GM21381 (cell line): Measurements from ENCODE around the gene HLCS.
"Not testable (repeated sequence)": the region's sequence is repeated elsewhere in the genome, so short reads cannot be mapped to it uniquely, and the experiment has no call there.

ENCODE experiments used
- ATAC-seq: cut with Tn5 transposase; IDR thresholded peaks from one replicate; pipeline ENCODE4 v1.9.1; 2021; ENCODE audit warnings: mild to moderate bottlenecking, moderate library complexity; ENCODE audit not compliant: unreplicated experiment

The HLCS gene

DNA sequence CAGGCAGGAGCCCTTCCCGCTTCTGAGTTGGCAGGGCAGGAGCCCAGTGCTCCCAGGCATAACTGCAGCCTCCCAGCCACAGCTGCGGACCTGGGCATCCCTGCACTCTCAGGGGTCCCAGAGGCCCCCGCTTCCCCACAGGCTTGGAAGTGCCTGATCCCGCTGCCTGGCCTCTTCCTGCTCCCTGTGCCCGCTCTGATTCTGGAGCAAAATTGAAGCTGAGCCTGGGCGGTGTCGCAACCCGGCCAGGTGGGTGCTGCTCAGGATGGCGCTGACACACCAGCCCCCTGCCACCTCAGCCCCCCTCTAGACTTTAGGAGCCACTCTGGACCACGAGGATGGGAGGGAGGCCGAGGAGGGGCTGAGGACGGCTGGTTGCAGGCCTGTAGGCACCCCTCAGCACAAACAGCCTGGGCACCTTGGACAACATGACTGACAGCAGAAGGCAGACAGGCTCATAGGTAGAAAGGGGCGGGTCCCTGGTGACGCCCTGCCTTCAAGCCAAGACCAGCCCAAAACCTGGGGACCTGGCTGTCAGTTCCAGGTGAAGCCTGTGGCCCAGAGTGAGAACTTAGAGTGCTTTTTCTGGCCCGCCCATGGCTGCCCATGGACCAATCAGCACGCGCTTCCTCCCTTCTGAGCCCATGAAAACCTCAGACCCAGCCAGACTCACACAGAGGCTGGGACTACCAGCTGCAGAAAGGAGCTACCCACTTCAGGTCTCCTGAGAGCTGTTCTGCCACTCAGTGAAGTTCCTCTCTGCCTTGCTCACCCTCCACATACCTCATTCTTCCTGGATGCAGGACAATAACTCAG lies 7.2 kb downstream of the HLCS start:
- ATAC-seq = no peak

DNA sequence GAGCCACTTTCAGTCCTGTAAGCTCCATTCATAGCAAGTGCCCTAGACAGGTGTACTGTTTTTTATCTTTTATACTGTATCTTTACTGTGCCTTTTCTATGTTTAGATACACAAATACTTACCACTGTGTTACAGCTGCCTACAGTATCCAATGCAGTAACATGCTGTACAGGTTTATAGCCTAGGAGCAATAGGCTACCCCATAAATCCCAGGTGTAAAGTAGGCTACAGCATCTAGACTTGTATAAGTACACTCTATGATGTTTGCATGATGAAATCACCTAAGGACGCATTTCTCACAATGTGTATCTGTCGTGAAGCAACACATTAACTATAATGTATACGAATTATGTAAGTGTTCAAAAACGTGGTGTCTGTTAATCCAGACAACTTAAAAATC lies 10.7 kb downstream of the HLCS start:
- ATAC-seq = no peak

DNA sequence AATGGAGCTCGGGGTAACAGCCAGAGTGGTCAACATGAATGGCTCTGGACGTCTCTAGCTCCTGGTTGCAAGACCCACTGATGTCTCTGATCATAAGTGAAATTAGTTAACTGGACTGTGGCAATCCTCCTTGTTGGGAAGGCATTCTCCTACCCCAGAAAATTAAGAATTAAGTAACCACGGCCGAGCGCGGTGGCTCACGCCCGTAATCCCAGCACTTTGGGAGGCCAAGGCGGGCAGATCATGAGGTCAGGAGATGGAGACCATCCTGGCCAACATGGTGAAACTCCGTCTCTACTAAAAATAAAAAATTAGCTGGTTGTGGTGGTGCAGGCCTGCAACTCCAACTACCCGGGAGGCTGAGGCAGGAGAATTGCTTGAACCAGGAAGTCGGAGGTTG lies 14.1 kb downstream of the HLCS start:
- not testable (repeated sequence) for ATAC-seq

DNA sequence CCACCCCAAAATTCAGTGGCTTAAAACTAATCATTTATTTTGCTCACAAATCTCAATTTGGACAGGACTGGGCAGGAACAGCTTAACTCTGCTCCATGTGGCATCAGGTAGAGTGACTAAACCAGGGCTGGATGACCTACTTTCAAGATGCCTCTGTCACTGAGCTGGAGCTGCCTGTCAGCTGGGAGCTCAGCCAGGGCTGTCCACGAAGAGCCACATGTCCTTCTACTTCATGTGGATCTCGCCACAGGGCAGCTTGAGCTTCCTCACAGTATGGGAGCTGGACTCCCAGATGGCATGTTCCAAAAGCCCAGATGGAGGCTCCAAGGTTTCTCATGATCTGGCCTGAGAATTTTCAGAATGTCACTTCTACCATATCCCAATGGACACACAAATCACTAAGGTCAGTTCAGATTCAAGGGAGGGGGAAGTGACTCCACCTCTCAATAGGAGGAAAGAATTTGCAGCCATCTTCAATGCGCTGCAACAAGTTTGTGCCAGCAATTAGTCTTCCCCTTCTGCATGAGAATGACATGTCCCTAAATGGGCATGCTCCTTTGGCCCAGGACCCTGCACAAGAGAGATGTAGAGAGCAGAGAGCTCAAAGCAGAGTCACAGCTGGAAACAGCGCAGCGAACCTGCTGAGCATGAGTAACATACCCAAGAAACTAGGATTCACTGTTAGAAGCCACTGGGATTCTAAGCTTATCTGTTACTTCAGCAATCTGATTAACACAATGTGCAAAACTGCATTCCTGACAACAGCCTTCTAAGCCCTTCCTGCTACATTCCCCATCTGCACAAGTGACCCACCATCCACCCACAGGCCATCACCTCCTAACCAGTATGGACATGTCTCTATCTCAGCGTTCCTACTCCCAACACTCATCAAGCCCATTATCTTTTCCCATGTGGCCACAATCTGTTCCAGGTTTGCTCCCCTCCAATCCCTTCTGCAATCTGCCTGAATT lies 17.0 kb downstream of the HLCS start:
- ATAC-seq = no peak

DNA sequence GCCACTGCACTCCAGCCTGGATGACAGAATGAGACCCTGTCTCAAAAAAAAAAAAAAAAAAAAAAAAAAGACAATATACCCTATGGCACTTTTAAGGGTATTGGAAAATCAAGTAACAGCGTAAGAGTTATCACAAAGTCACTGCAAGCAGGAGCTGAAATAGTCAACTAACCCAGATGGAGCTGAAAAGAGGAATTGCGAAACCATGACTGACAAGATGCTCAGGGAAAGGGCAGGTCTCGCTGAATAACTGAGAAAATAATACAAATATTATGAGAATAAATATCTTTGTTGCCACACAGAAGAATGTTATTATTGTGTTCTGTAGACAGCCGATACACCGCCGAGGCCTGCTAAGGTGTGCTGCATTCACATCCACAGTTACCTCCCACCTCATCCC lies 17.8 kb downstream of the HLCS start:
- ATAC-seq = no peak

DNA sequence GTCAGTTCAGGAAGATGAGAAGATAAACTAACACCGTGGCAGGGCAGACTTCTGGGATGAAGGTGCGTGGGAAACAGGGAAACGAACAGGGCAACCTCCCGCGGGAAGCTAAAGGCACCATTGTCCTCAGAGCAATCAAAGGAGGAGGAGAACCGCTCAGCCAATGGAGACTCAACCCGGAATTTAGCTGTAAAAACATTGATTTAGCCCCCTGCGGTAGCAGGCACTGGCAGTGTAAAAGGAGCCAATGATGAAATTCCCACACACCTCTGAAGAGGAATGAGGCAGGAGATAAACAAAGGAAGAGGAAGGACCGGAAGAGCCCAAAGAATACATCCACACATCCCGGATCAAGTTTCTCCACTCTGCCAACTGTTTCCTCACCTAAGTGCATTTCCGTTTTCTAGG lies 19.5 kb downstream of the HLCS start:
- no peak for ATAC-seq

DNA sequence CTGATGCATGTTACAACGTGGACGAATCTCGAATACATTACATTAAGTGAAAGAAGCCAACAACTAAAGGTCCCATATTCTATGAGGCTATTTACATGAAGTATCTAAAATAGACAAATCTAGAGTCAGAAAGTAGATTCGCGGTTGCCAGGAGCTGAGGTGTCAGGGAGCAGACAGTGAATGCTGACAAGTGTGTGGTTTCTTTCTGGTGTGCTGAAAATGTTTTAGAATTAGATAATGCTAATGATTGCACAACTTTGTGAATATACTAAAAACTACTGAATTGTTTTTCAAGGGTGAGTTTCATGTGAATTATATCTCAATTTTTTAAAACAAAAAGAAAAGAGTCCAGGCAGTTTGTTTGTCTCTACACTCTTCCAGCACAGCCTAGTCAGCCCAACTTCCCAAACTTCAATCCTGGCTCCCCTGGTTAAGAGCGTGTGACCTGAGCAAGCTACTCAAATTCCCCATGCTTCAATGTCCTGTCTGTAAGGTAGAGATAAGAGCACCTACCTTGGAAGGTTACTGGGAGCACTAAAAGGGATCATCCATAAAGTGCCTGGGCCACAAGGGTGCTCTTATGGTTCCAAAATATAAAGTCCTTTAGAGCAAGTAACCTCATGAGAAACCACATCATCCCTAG lies 20.9 kb downstream of the HLCS start:
- ATAC-seq = no peak

DNA sequence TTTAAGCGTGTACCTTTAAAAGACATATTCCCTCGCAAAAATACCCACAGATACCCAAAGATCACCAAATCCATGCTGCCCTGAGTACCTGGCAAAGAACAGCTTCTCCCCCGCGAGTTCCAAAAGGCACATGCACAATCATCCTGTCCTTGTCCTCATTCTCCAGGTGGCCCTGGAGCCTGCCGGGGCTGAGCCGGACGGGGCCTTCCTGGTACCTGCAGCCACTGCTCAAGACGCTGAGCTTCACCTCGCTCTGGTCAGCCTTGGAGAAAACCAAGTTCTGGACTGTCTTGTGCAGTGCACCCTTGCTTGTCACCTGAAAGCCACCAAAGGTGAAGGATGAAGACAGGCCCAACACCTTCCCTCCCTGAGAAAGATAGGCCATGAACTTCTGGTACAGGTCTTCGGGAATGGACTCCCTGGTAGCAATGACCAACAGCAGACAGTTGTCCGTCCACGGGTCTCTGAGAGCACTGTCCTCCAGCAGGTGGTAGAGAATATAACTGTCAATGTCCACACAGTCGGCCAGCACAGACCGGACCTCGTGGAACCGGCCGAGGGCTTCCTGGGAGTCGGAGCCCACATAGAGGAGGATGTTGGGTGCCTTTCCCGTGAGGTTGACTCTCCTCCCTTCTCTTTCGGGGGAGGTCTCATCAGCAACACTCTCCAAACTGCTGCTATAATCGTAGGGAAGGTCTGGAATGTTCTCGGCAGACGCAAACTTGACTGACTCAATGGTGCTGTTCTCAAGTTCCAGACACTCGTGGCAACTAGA lies 29.9 kb downstream of the HLCS start:
- no peak for ATAC-seq

DNA sequence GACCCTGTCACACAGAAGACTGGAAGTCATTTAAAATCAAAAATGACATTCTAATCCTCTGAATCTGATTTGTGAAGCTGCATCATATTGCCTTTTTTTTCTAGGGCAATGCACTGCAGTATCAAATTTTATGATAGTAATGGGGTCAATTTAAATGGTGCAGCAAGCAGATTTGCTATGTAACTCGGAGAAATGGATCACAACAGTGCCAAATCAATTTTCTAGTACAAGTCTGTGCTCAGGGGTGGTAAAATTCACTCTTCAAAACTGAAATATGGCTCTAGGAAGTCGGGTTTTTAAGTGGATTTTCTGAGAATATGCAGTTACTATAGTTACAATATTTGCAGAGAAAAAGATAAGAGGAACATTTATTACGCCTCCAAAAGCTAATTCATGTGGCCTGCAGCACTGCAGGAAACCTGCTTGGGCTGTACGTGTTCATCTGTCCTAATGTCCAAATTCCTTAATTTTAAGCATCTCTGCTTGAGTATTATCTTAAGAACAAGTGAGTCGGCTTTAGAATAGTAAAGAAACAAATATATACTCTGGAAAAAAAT lies 31.5 kb downstream of the HLCS start:
- ATAC-seq = no peak

DNA sequence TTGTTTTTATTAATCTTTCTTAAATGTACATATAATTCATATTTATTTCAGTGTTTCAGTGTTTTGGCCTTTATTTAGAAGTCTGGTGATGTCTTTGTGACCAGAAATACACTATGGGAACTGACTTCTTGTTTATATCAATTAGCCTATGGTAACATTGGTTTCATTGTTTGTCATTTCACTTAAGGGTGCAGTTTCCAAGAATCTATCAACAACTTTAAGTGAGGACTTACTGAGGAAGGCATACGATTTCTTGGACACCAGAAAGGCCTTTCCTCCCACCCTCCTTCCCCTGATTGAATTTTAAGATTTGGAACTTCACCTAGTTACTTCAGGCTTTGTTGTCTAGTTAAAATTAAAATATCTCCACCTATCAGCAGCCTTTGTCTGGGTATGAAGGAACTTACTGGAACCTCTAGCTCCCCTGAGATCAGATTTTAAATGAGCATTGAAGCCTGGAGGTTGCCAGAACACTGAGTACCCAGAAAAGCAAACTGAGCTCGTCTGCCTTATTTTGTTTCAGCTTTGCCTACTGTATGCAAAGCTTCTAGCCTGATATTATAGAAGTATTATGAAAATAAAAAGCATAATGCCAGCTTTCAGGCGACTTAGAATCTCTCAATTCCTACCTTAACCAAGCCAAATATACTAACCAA lies 34.2 kb downstream of the HLCS start:
- ATAC-seq = no peak

DNA sequence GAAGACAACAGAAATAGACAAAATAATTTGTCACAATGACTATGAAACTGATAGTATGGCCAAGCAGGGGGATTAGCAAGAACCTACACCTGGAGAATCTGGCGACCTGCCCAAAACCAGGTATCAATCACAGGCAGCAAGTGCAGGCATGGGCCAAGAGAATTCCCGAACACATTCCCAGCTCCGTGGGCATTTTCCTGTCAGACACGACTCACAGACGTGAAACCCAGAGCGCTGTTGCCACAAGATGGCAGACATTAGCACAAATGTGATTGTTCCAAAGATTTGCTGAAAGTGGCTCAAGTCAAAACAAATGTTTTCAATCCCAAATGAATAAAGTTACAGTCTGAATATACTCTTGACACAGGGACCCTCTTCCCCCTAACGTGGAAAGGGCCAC lies 36.8 kb downstream of the HLCS start:
- no peak for ATAC-seq

DNA sequence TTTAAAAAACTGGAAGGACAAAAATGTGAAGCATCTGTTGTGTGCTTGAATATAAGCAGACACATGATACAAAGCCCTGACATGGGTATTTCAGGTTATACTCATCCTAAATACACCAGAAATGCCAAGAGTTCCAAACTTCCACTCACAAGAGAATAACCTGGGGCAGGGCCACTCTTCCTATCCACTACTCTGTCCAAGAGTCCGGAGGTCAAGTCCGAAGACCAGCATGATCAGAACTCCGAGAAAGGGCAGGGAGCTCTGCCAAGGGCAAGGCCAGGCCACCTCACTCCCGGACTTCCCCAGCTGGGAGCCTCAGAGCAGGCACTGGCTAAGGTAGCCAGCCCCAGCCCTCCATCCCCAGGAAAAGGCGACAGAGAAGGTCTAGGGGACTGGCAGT lies 37.5 kb downstream of the HLCS start:
- ATAC-seq = no peak

DNA sequence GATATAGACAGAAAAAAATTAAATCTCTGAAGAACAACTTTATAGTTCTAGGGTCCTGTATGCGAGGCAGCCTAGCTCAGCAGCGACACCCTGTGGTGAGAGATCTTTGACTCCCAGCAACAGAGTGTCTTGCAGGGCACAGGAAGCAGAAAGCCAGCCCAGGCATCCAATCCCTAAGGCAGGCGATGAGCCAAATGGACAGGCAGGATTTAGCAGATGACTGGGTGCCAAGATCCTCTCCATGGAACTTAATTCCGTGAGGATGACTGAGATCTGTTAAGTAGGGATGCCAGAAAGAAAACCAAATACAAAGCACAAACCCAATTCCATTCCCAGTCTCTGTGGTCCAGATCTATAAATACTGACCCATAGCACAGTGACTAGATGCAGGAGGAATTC lies 38.8 kb downstream of the HLCS start:
- no peak for ATAC-seq

DNA sequence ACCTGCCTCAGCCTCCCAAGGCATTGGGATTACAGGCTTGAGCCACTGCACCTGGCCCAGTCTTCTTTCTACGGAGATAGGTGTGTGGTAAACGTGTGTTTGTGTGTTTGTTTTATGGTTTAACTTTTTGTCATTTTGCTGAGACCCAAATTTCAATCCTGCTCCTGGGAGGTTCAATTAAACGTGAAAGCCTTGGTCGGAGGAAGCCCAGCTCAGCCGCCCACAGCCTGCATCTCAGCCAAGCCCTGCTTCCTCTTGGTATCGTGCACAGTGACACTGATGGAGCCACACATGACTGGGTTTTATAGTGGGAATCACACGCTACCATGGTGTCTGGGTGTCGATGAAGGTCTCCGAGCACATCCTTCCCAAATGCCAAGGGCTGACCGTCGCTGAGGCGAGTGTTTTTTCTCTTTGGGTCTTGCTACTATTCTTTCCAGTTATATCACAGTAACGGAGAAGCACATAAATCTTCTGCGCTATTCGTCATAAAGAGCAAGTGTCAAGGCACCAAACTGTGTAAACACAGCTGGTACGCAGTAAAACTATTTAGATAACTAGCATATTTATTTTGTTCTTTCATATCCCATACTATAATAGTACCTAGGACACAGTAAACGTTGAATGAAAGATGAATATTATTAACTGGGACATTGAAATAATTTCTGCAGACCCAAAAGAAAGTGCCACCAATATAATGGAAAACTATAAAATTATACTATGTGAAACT lies 39.3 kb downstream of the HLCS start:
- ATAC-seq = no peak

DNA sequence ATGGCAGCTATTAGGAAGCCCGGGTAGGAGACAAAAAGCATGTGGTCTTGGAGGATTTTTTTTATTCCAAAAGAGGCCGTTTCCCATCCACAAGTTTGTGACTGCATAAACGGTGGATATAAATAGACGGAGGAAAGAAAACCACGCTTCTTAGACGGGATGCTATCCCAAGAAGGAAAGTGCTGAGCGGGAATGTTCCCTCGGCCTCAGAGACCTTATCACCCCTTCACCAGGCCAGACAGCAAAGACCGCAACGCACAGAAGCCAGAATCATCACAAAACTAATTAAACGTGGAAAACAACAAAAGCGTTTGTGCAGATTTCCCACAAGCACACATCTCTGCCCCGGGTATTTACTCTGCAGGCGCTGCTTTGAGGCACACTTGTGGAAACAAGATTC lies 43.2 kb downstream of the HLCS start:
- ATAC-seq = no peak

DNA sequence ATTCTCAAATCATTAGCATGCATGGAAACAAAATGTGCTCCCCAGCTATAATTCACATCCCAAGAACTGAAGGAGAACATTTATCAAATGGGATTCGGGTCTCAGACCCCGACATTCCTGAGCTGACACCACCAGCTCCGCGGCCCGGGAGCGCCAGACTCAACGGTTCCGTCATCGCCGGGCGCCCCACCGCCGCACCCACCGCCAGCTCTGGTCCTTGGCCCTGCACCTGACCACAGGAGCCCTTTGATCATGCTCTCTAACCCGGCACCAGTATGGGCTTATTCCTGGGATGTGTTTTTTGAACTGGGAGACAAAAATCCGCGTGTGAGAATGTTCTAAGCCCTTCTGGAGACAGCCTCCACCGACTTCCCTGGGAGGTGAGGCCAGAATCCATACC lies 43.6 kb downstream of the HLCS start:
- ATAC-seq = no peak

DNA sequence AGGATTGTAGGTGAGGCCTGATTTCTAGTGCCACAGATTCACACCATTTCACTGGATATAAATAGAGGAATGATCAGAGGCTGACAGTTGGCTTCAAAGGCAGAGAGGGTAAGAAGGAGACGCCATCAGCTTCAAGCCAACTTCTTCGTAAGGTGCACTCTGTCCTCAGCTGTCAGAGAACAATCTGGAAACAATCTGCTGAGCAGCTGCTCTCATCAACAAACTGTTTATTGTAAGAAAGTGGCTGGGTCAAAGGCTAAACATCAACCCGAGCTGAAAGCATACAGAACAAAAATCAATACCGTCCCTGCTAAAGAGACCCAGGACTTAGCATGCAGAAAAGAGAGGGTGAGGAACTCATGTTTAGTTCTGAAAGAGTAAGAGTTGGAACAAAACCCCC lies 48.2 kb downstream of the HLCS start:
- no peak for ATAC-seq

DNA sequence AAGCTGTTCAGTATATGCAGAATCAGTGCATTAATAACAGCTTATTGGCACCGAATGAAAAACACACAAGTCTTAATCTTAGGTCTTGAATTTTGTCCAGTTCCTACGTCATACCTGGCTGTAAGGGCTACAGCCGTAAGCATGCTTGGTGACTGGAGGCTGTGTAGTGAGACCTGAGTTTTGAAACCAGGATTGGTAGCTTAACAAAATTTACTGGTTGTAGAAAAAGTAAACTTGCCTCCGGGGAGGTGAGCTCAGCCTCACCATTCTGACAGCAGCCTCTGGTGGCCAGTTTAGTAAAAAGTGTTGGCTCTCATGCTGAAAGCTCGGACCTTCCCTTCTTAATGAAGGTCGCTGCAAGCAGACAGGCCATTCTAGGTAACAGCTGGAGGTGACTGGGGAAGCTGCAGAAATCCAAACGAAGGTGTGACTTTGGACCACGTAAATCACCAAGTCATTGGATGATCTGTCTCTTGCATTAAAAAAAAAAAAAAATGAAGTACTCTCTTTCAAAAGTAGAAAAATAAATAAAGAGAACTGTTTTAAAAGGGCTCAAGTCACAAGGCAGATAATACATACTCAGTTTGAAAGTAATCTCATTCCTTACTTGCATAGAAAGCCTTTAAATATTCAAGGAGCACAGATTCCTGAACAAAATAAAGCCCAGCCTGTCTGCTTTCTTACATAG lies 48.9 kb downstream of the HLCS start:
- ATAC-seq = no peak

DNA sequence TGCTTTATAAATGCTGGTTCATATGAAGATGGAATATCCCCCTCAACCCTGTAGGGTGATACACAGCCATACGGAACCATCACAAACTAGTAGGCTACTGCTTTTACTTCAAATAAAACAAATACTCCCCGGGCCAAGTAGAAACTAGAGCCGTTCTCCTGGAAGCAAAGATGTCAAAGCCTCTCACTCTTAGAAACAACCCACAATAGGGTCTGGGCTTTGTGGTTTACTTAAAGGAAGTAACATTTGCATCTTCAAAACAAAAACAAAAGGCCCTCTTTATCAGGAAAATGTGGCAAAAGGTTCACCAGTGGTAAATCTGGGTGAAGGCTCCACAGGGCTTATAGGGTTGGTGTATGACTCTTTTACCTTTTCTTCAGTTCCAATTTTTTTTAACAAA lies 49.8 kb downstream of the HLCS start:
- ATAC-seq = no peak
